ENCODE measurements around the gene CRTC1. TPM values are rescaled to one million over a fixed set of nuclear protein-coding genes. Genes with fewer than 3 reads are reported as not detected.

Gene CRTC1
- total RNA-seq, 1 experiment from 2014 or later: 18.1 TPM

- no peaks in the 10 kb centered on the region for H3K9me3 ChIP-seq (ENCODE audit: low read depth, low read length, poor library complexity, severe bottlenecking)
- ChIA-PET CTCF (interaction anchor here (0.6 to 0.7 kb wide), 4 partner anchors 75 to 344 kb away, joined by 3 to 18 read pairs (median 6); no protein-coding TSS in a partner anchor), POLR2A (ENCODE audit: low non-redundant PET) (no interaction called here)
- intact Hi-C loops (cut with micrococcal nuclease; ENCODE audit: unreplicated experiment): no loop called here
- no peak for DNase-seq (ENCODE audit: low spot score)
- H3K27ac ChIP-seq (ENCODE audit: low read depth, low read length, poor library complexity, severe bottlenecking): no peak overlapping the region
- H3K27me3 ChIP-seq (replicated peaks; ENCODE audit: insufficient read depth, low read depth, low read length, poor library complexity): no peaks in the 10 kb centered on the region
- H3K4me1 ChIP-seq (ENCODE audit: insufficient read depth, low read length, poor library complexity, severe bottlenecking): no peaks in the 10 kb centered on the region
- H3K4me3 ChIP-seq (ENCODE audit: low read depth, low read length, poor library complexity, severe bottlenecking): no peak overlapping the region
- H3K36me3 ChIP-seq (ENCODE audit: insufficient read depth, low read length, poor library complexity, severe bottlenecking): peaks cover 14% of the 10 kb centered on the region
- TF ChIP-seq EZH2 (IDR thresholded peaks at IDR 0.05; ENCODE audit: borderline replicate concordance, low read depth, low read length, poor library complexity, severe bottlenecking) (no peak), CTCF (conservative IDR thresholded peaks at IDR 0.05; ENCODE audit: low read depth, low read length) (no peak)
- no TSS peak for BruUV-seq (replicated peaks)
These were observed 11.4 kb upstream of the CRTC1 start for GRCh38 chr19:18672044-18672451.

- Histone ChIP-seq H3K36me3 (ENCODE audit: insufficient read depth, low read length, poor library complexity, severe bottlenecking) (peaks cover 14% of the 10 kb centered on the region), H3K27me3 (replicated peaks; ENCODE audit: insufficient read depth, low read depth, low read length, poor library complexity) (no peaks in the 10 kb centered on the region), H3K9me3 (ENCODE audit: low read depth, low read length, poor library complexity, severe bottlenecking) (no peaks in the 10 kb centered on the region), H3K4me3 (ENCODE audit: low read depth, low read length, poor library complexity, severe bottlenecking) (no peak overlapping the region), H3K27ac (ENCODE audit: low read depth, low read length, poor library complexity, severe bottlenecking) (no peak overlapping the region), H3K4me1 (ENCODE audit: insufficient read depth, low read length, poor library complexity, severe bottlenecking) (peaks cover 1% of the 10 kb centered on the region)
- ChIA-PET CTCF (interaction anchor here (0.6 kb wide), 2 partner anchors 80 to 316 kb away, joined by 3 to 7 read pairs; no protein-coding TSS in a partner anchor), POLR2A (ENCODE audit: low non-redundant PET) (no interaction called here)
- BruUV-seq (replicated peaks): no TSS peak
- TF ChIP-seq CTCF (conservative IDR thresholded peaks at IDR 0.05; ENCODE audit: low read depth, low read length) (0 out of 2 replicates have a peak, but pooled peaks have one; percentile 38), EZH2 (IDR thresholded peaks at IDR 0.05; ENCODE audit: borderline replicate concordance, low read depth, low read length, poor library complexity, severe bottlenecking) (no peak)
- peak; percentile 27 for DNase-seq (ENCODE audit: low spot score)
- intact Hi-C loops (cut with micrococcal nuclease; ENCODE audit: unreplicated experiment): no loop called here
These were observed 10.7 kb upstream of the CRTC1 start for GRCh38 chr19:18672606-18673337.

GRCh38 chr19:18674616-18675015, 8.9 kb upstream of the CRTC1 start:
- BruUV-seq (replicated peaks): no TSS peak
- no peak overlapping the region for H3K27ac ChIP-seq (ENCODE audit: low read depth, low read length, poor library complexity, severe bottlenecking)
- intact Hi-C loops (cut with micrococcal nuclease; ENCODE audit: unreplicated experiment): loop anchor here (5.0 kb wide), 2 partner anchors 82 to 202 kb away; no protein-coding TSS in a partner anchor
- H3K36me3 ChIP-seq (ENCODE audit: insufficient read depth, low read length, poor library complexity, severe bottlenecking): peaks cover 6% of the 10 kb centered on the region
- H3K9me3 ChIP-seq (ENCODE audit: low read depth, low read length, poor library complexity, severe bottlenecking): no peaks in the 10 kb centered on the region
- no peak overlapping the region for H3K4me3 ChIP-seq (ENCODE audit: low read depth, low read length, poor library complexity, severe bottlenecking)
- ChIA-PET POLR2A (ENCODE audit: low non-redundant PET) (interaction anchor here (0.6 kb wide), 1 partner anchor 136 kb away, joined by 23 read pairs; no protein-coding TSS in a partner anchor), CTCF (no interaction called here)
- H3K4me1 ChIP-seq (ENCODE audit: insufficient read depth, low read length, poor library complexity, severe bottlenecking): peaks cover 10% of the 10 kb centered on the region
- TF ChIP-seq CTCF (conservative IDR thresholded peaks at IDR 0.05; ENCODE audit: low read depth, low read length): no peak
- no peak for TF ChIP-seq EZH2 (IDR thresholded peaks at IDR 0.05; ENCODE audit: borderline replicate concordance, low read depth, low read length, poor library complexity, severe bottlenecking)
- no peaks in the 10 kb centered on the region for H3K27me3 ChIP-seq (replicated peaks; ENCODE audit: insufficient read depth, low read depth, low read length, poor library complexity)
- no peak for DNase-seq (ENCODE audit: low spot score)
